ENCODE results near the gene COL1A2.
A peak's percentile ranks its signal among the peaks of the same experiment; 100 is the strongest.

Gene COL1A2

GRCh38 chr7:94394109-94394436, 622 bp upstream of the COL1A2 start:
- CTCF ChIA-PET: interaction anchor here (1.1 to 2.2 kb wide), 3 partner anchors 9 to 42 kb away, joined by 3 to 8 read pairs (median 5); no protein-coding TSS in a partner anchor
- no peak for TF ChIP-seq CTCF (IDR thresholded peaks at IDR 0.05; ENCODE audit: control extremely low read depth, extremely low read depth, low read depth, missing control alignments)
- DNase-seq (ENCODE audit: extremely low spot score): no peak
- POLR2A ChIA-PET: no interaction called here

GRCh38 chr7:94395141-94396036, 694 bp downstream of the COL1A2 start:
- TF ChIP-seq CTCF (IDR thresholded peaks at IDR 0.05; ENCODE audit: control extremely low read depth, extremely low read depth, low read depth, missing control alignments): peak; percentile 70
- ChIA-PET CTCF (interaction anchor here (0.8 to 2.2 kb wide), 23 partner anchors 8 to 1149 kb away, joined by 3 to 8 read pairs (median 3); no protein-coding TSS in a partner anchor), POLR2A (no interaction called here)
- DNase-seq (ENCODE audit: extremely low spot score): peak; percentile 73

- CTCF ChIA-PET: interaction anchor here (0.9 to 2.2 kb wide), 19 partner anchors 7 to 790 kb away, joined by 3 to 8 read pairs (median 3); no protein-coding TSS in a partner anchor
- TF ChIP-seq CTCF (IDR thresholded peaks at IDR 0.05; ENCODE audit: control extremely low read depth, extremely low read depth, low read depth, missing control alignments): no peak
- no peak for DNase-seq (ENCODE audit: extremely low spot score)
- POLR2A ChIA-PET: no interaction called here
Observed at GRCh38 chr7:94396037-94396431, 1.3 kb downstream of the COL1A2 start.

GRCh38 chr7:94396596-94396995, 1.9 kb downstream of the COL1A2 start:
- no peak for DNase-seq (ENCODE audit: extremely low spot score)
- ChIA-PET CTCF (interaction anchor here (1.0 to 1.1 kb wide), 3 partner anchors 36 to 600 kb away, joined by 3 read pairs; no protein-coding TSS in a partner anchor), POLR2A (no interaction called here)
- no peak for TF ChIP-seq CTCF (IDR thresholded peaks at IDR 0.05; ENCODE audit: control extremely low read depth, extremely low read depth, low read depth, missing control alignments)

- ChIA-PET CTCF (interaction anchor here (0.7 to 1.2 kb wide), 4 partner anchors 15 to 1444 kb away, joined by 3 to 5 read pairs (median 4); no protein-coding TSS in a partner anchor), POLR2A (no interaction called here)
- TF ChIP-seq CTCF (IDR thresholded peaks at IDR 0.05; ENCODE audit: control extremely low read depth, extremely low read depth, low read depth, missing control alignments): no peak
- DNase-seq (ENCODE audit: extremely low spot score): no peak
Observed at GRCh38 chr7:94397722-94398121, 3.0 kb downstream of the COL1A2 start.

GRCh38 chr7:94398841-94399240, 4.1 kb downstream of the COL1A2 start:
- POLR2A ChIA-PET: no interaction called here
- no peak for TF ChIP-seq CTCF (IDR thresholded peaks at IDR 0.05; ENCODE audit: control extremely low read depth, extremely low read depth, low read depth, missing control alignments)
- CTCF ChIA-PET: no interaction called here
- no peak for DNase-seq (ENCODE audit: extremely low spot score)

All from GM10248 (cell line).